HL-60/S4 treated with phorbol 12-myristate 13-acetate at 8.2 ng/mL for 4 days and 3 days (cell line): ENCODE measurements around the gene EEF1AKMT1.

ENCODE experiments used
- in situ Hi-C: fragments of 300-500 bp; cut with MboI; formaldehyde crosslinking; loops from 2 replicates; pipeline ENCODE4 v1.15.0; 2022; ENCODE audit warnings: low sequenced_read_pairs

The EEF1AKMT1 gene

GRCh38 chr13:20773194-20774080 is at the start of gene EEF1AKMT1:
EEF1AKMT1 (minus strand) TSS chr13:20773961; CDS start chr13:20757598, 16,363 bp downstream.
- in situ Hi-C loops, result no loop called here

DNA sequence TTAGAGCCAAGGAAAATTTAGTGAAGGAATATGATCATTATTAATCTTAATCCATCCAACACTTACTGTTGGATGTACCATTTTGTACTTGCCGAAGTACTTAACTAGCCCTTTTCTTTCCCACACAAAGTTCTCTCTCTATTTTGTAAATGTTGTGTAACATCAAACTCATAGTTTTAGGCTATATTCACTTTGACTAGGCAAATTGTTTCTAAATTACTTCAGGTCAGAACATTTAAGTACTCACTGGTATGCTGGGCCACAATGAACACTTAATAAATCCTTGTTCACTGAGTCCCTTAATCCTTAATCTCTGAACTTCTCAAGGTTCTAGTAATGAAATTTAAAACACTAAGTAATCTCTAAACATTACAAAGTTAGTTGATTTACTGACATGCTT is 49.3 kb upstream of the EEF1AKMT1 start:
- in situ Hi-C loops, result no loop called here

- in situ Hi-C loops, result no loop called here
These were observed 48.6 kb upstream of the EEF1AKMT1 start for GRCh38 chr13:20822406-20822805.

DNA sequence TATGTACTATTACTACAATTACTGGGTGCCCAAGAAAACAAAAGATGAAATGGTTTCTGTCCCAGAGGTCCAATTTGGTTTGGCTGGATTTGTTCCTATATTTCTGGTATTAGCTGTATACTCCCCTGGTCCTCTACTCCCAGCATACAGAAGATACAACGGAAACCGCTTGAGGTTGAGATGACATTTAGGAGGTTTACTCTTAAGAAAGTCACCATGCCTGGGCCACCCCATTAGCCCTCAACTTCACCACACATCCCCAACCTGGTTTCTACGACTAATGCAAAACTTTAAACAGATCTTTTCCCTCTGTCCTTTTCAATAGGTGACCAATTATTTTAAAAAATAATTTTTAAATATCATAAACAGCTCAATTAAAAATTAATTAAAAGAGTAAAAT is 46.0 kb upstream of the EEF1AKMT1 start:
- in situ Hi-C loops, result no loop called here

GRCh38 chr13:20815464-20815863 is 41.7 kb upstream of the EEF1AKMT1 start:
- in situ Hi-C loops, result no loop called here

DNA sequence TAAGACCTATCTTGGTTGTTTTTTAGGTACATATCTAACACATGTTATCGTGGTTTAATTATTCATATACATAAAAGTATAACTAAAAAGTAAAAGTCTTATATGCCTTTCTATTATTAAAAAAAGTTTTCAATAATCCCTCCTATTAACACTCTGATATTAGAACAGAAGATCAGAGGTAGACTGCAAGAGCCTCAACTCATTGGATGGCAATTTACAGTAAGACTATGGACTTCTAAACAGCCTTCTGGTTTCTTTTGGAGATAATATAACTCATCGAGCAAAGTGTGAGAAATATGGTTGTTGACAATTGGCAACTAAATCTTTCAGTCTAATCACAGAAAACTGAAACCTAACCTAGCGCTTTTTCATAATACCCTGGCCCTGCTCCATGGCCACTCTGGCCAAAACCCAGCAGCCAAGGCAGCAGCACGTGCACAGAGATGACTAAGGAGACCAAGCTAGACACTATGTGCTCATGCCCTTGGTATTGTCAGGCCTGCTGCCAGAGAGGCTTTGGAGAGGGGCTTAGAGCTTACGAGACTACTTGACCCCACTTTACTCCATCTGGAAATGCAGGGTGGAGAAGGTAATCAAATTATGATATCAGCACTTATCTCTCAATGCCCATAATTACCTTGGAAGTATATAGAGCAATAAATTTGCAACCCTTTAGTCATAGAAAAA is 40.6 kb upstream of the EEF1AKMT1 start:
- in situ Hi-C loops, result no loop called here

DNA sequence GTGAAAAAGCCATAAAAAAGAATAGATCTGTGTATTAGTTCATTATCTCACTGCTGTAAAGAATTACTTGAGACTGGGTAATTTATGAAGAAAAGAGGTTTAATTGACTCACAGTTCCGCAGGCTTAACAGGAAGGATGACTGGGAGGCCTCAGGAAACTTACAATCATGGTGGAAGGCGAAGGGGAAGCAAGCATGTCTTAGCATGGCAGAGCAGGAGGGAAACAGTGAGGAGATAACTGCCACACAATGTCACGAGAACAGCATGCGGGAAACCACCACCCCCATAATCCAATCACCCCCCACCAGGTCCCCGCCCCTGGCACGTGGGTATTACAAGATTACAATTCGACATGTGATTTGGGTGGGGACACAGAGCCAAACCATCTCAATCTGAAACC is 39.1 kb upstream of the EEF1AKMT1 start:
- in situ Hi-C loops, result no loop called here

DNA sequence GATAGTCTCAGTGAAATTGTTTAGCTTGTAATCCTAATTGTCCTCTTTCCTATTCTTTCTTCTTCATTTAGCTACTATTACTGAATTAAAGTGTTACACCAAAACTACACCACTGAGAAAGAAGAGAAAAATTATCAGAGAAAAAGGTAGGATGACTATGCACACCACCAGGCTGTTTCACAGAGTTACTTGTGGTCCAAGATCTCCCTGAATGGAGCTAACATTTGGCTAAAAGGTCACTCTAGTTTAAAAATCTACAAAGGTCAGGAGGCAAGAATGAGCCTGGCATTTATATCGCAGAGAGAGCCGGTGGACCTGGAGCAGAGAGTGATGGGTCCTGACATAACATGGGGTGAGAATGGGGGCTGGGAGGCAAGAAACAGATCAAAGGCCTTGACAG is 37.0 kb upstream of the EEF1AKMT1 start:
- in situ Hi-C loops, result no loop called here

DNA sequence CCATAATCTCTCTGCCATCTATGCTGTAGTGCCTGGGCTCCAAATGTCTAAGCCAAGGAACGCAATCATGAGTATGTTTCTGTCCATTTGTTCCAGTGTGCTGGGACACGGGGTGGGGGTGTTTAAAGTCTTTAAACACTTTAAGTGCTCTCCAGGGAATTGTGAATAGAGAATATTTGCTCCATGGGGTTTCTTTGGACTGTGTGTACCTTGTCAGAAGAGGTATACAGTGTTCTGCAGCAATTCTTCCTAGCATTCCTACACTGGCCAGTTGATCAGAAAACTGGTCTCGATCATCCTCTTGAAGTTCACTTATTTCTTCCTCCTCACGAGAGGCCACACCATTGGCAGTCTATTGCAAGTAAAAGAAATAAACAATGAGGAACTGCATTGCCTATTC is 35.1 kb upstream of the EEF1AKMT1 start:
- in situ Hi-C loops, result no loop called here

DNA sequence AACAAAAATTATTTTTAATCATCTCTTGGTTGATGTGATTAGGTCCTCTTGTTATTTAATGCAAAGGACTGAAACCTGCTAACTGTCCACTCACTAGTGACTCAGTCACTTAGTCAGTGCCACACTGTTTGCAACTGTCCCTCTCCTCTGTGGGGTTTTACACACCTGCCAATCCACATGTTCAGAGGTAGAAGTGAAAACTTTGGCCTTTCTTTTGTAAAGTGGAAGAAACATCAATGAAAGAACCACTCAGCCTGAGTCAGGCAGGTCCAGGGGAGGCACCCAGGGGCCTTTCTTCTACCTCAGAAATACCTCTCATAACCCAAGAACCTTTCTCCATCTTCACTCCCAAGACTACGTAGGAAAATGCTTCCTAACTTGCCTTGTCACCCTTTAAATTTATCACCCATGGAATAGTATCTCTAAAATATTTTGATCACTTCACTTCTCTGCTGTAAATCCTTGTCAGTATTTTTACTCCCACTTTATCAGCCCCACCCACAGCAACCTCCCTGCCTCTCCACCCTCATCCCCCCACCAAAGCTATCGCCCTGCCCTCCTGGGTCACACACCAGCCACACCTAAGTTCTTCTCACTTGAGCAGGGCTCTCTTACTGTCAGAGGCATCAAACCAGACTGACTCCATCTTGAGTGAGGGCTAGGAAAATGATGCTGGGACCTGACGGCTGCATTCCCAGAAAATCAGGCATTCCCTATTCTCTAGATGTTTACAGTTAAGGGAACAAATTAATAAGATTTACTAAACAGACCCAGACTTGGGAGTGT is 29.6 kb upstream of the EEF1AKMT1 start:
- in situ Hi-C loops, result no loop called here

DNA sequence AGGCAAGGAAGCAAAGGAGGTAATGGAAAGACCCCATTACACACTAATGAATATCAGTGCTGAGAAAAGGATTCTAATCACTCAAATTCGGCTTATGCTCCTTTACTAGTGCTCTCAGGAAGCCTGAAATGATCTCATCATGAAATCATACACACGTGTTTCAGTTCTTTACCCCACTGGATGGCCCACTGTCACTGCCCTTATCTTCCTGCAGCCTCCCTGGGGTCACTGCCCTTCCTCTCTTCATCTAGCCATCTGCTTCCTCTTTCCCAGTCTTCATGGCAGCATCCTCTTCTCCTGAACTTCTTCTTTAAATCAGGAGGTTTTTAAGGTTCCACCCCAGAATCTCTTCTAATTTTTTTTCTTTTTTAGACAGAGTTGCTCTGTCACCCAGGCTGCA is 27.9 kb upstream of the EEF1AKMT1 start:
- in situ Hi-C loops, result no loop called here

DNA sequence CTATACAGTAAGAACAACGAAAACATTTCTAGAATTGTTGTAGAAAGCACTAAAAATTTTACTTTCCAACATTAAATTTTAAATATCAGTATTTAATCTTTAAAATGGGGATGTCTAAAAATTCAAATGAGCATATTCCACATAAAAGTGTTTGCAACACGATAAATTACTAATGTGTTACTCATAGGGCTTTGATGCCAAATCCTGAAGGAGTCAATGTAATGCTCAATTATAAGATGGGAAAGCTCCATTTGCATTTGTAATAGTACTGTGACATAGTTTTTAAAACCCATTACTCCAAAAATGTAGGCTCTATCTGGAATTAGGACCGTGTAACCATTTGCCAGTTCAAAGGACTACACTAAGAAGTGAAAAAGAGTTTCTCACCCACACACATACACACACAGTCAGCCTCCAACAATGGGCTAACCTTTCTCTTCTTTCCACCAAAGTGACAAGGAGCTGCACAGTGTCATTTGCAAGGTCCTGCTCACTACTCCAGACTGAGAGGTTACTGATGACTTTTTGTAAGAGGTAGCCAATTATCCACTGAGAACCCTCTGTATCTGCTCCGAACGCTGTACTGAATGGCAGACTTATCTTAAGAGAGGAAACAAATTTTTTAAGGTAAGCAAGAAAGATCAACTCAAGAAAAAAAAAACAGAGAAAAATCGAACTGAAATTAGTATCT is 26.1 kb upstream of the EEF1AKMT1 start:
- in situ Hi-C loops, result no loop called here

- in situ Hi-C loops, result no loop called here
These were observed 24.3 kb upstream of the EEF1AKMT1 start for GRCh38 chr13:20798027-20798426.

- in situ Hi-C loops, result no loop called here
These were observed 23.2 kb upstream of the EEF1AKMT1 start for GRCh38 chr13:20796791-20797508.

GRCh38 chr13:20789665-20790064 is 15.9 kb upstream of the EEF1AKMT1 start:
- in situ Hi-C loops, result no loop called here

DNA sequence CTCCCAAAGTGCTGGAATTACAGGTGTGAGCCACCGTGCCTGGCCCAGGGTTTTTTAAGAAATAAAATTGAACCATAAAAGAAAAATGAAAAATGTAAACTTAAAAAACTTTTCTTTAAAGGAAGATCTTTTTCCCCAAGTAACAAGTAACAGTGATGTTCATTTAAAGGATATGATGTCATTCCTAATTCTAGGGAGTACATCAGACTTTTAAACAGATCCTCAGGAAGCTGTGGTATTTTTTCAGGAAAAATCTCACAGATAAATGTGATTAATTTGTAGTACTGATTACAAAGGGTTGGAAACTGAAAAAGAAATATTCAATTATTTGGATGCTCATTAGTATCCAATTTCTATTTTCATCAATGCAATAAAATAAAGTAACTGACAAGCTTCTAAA is 14.6 kb upstream of the EEF1AKMT1 start:
- in situ Hi-C loops, result no loop called here

DNA sequence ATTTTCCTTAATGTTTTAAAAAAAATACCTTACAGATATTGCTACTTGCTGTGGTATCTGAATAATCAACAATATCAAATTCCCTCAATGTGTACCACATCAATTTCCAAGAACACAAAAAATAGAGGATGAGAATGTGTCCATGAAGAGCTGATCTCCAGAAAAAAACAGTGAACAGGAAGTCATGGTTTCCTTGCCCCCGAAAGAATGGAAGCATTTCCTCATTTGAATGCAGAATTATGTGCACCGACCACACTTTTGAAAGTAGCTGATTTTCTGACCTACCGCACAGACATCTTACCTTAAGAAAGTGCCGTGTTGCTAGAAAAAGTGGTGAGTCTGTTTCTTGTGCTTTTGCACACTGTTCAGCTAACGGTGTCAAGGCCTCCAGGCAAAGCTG is 13.4 kb upstream of the EEF1AKMT1 start:
- in situ Hi-C loops, result no loop called here

- in situ Hi-C loops, result no loop called here
These were observed 8.5 kb upstream of the EEF1AKMT1 start for GRCh38 chr13:20782116-20782708.

DNA sequence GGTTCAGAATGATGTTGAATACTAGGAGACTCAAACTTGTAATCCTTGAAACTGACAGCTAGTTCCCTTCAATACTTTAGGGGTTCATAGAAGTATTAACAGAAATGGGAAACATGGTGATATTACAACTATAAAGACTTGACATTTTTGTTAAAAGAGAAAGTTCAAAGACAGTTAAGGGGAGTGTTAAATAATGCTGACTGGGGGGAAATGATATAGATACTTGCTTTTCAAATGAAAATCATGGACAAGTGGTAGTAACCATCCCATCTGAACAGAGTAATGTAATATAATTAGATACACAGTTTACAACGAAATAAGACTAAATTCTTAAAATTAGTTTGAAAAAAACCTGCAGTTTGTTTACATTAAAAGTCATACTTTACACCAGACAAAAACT is 6.6 kb upstream of the EEF1AKMT1 start:
- in situ Hi-C loops, result no loop called here

- in situ Hi-C loops, result no loop called here
These were observed 5.6 kb upstream of the EEF1AKMT1 start for GRCh38 chr13:20779405-20779804.
